ENCODE data around the gene SLBP.

SLBP gene

GRCh38 chr4:1666391-1666790 is 45.7 kb downstream of the SLBP start:
- no peak for DNase-seq (ENCODE audit: extremely low spot score)
- ChIA-PET CTCF (no interaction called here), POLR2A (no interaction called here)
- TF ChIP-seq SP1 (IDR thresholded peaks at IDR 0.05): no peak
- TF ChIP-seq FOXM1 (IDR thresholded peaks at IDR 0.05; ENCODE audit: borderline replicate concordance): no peak
- TF ChIP-seq NFRKB (IDR thresholded peaks at IDR 0.05): no peak
- no peak for TF ChIP-seq ELF4 (IDR thresholded peaks at IDR 0.05)
- TF ChIP-seq TARDBP (IDR thresholded peaks at IDR 0.05): no peak
- TF ChIP-seq, protein P1, sequence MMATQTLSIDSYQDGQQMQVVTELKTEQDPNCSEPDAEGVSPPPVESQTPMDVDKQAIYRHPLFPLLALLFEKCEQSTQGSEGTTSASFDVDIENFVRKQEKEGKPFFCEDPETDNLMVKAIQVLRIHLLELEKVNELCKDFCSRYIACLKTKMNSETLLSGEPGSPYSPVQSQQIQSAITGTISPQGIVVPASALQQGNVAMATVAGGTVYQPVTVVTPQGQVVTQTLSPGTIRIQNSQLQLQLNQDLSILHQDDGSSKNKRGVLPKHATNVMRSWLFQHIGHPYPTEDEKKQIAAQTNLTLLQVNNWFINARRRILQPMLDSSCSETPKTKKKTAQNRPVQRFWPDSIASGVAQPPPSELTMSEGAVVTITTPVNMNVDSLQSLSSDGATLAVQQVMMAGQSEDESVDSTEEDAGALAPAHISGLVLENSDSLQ (IDR thresholded peaks at IDR 0.05): no peak
- no peak for TF ChIP-seq LEF1 (IDR thresholded peaks at IDR 0.05; ENCODE audit: borderline replicate concordance)
- TF ChIP-seq HDGF (IDR thresholded peaks at IDR 0.05; ENCODE audit: borderline replicate concordance): no peak
- TF ChIP-seq ZNF384 (IDR thresholded peaks at IDR 0.05): no peak
- TF ChIP-seq FOXK2 (IDR thresholded peaks at IDR 0.05): no peak

GRCh38 chr4:1664141-1664540 is 48.0 kb downstream of the SLBP start:
- POLR2A ChIA-PET: no interaction called here
- CTCF ChIA-PET: no interaction called here
- no peak for TF ChIP-seq HDGF (IDR thresholded peaks at IDR 0.05; ENCODE audit: borderline replicate concordance)
- no peak for TF ChIP-seq ZNF384 (IDR thresholded peaks at IDR 0.05)
- TF ChIP-seq FOXK2 (IDR thresholded peaks at IDR 0.05): no peak
- no peak for TF ChIP-seq SUZ12 (IDR thresholded peaks at IDR 0.05)
- no peak for TF ChIP-seq L3MBTL2 (conservative IDR thresholded peaks at IDR 0.05)
- TF ChIP-seq BHLHE40 (IDR thresholded peaks at IDR 0.05; ENCODE audit: borderline replicate concordance): no peak
- no peak for TF ChIP-seq ARNT (IDR thresholded peaks at IDR 0.05)
- no peak for TF ChIP-seq ELF4 (IDR thresholded peaks at IDR 0.05)
- TF ChIP-seq LEF1 (IDR thresholded peaks at IDR 0.05; ENCODE audit: borderline replicate concordance): no peak
- TF ChIP-seq, protein P1 (IDR thresholded peaks at IDR 0.05): no peak
- no peak for TF ChIP-seq TARDBP (IDR thresholded peaks at IDR 0.05)
- TF ChIP-seq SP1 (IDR thresholded peaks at IDR 0.05): no peak
- no peak for TF ChIP-seq FOXA1 (IDR thresholded peaks at IDR 0.05)
- no peak for TF ChIP-seq FOXM1 (IDR thresholded peaks at IDR 0.05; ENCODE audit: borderline replicate concordance)
- no peak for TF ChIP-seq NFRKB (IDR thresholded peaks at IDR 0.05)
- TF ChIP-seq CTBP1 (IDR thresholded peaks at IDR 0.05; ENCODE audit: borderline replicate concordance): no peak
- no peak for DNase-seq (ENCODE audit: extremely low spot score)

DNA sequence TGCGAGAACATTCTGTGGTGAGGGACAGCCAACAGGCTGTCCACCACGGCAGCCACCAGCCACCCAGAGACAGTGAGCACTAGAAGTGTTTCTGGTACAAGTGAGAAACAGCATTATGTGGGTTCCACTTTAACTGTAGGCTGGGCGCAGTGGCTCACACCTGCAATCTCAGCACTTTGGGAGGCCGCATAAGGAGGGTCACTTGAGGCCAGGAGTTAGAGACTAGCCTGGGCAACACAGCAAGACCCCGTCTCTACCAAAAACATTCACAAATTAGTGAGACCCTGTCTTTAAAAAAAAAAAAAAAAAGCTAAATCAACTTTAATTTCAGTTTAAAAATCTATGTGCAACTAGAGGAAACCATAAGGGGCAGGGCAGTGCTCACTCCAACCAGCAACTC is 48.6 kb downstream of the SLBP start:
- DNase-seq (ENCODE audit: extremely low spot score): no peak
- TF ChIP-seq FOXA1 (IDR thresholded peaks at IDR 0.05) (no peak), TARDBP (IDR thresholded peaks at IDR 0.05) (no peak), ELF4 (IDR thresholded peaks at IDR 0.05) (no peak), BHLHE40 (IDR thresholded peaks at IDR 0.05; ENCODE audit: borderline replicate concordance) (no peak), ZNF384 (IDR thresholded peaks at IDR 0.05) (no peak), CTBP1 (IDR thresholded peaks at IDR 0.05; ENCODE audit: borderline replicate concordance) (no peak), LEF1 (IDR thresholded peaks at IDR 0.05; ENCODE audit: borderline replicate concordance) (no peak), FOXM1 (IDR thresholded peaks at IDR 0.05; ENCODE audit: borderline replicate concordance) (no peak), SP1 (IDR thresholded peaks at IDR 0.05) (no peak), L3MBTL2 (conservative IDR thresholded peaks at IDR 0.05) (no peak), SUZ12 (IDR thresholded peaks at IDR 0.05) (no peak), HDGF (IDR thresholded peaks at IDR 0.05; ENCODE audit: borderline replicate concordance) (no peak)
- TF ChIP-seq, protein P1 (IDR thresholded peaks at IDR 0.05): no peak
- ChIA-PET CTCF (no interaction called here), POLR2A (no interaction called here)

DNA sequence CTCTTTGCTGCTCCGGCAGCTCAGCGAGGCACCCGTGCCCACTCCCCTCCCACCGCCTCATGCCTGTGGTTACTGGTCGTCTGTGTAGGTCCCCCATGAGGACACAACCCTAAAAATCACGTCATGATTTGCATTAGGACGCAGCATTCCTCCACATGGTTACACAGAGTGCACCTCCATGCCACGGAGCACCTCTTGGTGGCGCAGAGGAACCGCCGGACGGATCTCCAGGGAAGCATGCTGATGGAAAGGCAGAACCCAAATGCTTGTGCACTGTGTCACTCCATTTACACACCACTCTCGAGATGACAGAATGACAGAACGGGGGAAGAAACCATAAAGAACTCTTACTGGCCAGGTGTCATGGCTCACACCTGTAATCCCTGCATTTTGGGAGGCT is 50.4 kb downstream of the SLBP start:
- TF ChIP-seq SP1 (IDR thresholded peaks at IDR 0.05) (no peak), HDGF (IDR thresholded peaks at IDR 0.05; ENCODE audit: borderline replicate concordance) (no peak), LEF1 (IDR thresholded peaks at IDR 0.05; ENCODE audit: borderline replicate concordance) (no peak), ZNF384 (IDR thresholded peaks at IDR 0.05) (no peak), CTBP1 (IDR thresholded peaks at IDR 0.05; ENCODE audit: borderline replicate concordance) (no peak), L3MBTL2 (conservative IDR thresholded peaks at IDR 0.05) (no peak), FOXK2 (IDR thresholded peaks at IDR 0.05) (no peak), ELF4 (IDR thresholded peaks at IDR 0.05) (no peak), FOXM1 (IDR thresholded peaks at IDR 0.05; ENCODE audit: borderline replicate concordance) (no peak), NFRKB (IDR thresholded peaks at IDR 0.05) (no peak), SUZ12 (IDR thresholded peaks at IDR 0.05) (no peak), TARDBP (IDR thresholded peaks at IDR 0.05) (no peak), FOXA1 (IDR thresholded peaks at IDR 0.05) (no peak), BHLHE40 (IDR thresholded peaks at IDR 0.05; ENCODE audit: borderline replicate concordance) (no peak), ARNT (IDR thresholded peaks at IDR 0.05) (no peak)
- TF ChIP-seq, protein P1 (IDR thresholded peaks at IDR 0.05): no peak
- no peak for DNase-seq (ENCODE audit: extremely low spot score)
- POLR2A ChIA-PET: no interaction called here
- CTCF ChIA-PET: no interaction called here

- ChIA-PET CTCF (no interaction called here), POLR2A (interaction anchor here (0.6 kb wide), 1 partner anchor 109 kb away, joined by 3 read pairs; no protein-coding TSS in a partner anchor)
- TF ChIP-seq L3MBTL2 (conservative IDR thresholded peaks at IDR 0.05) (no peak), ZNF384 (IDR thresholded peaks at IDR 0.05) (no peak), ELF4 (IDR thresholded peaks at IDR 0.05) (no peak), ARNT (IDR thresholded peaks at IDR 0.05) (no peak), SP1 (IDR thresholded peaks at IDR 0.05) (no peak), FOXK2 (IDR thresholded peaks at IDR 0.05) (no peak), HDGF (IDR thresholded peaks at IDR 0.05; ENCODE audit: borderline replicate concordance) (no peak), BHLHE40 (IDR thresholded peaks at IDR 0.05; ENCODE audit: borderline replicate concordance) (no peak), SUZ12 (IDR thresholded peaks at IDR 0.05) (no peak), NFRKB (IDR thresholded peaks at IDR 0.05) (no peak), FOXM1 (IDR thresholded peaks at IDR 0.05; ENCODE audit: borderline replicate concordance) (no peak), LEF1 (IDR thresholded peaks at IDR 0.05; ENCODE audit: borderline replicate concordance) (no peak), TARDBP (IDR thresholded peaks at IDR 0.05) (no peak), FOXA1 (IDR thresholded peaks at IDR 0.05) (no peak), CTBP1 (IDR thresholded peaks at IDR 0.05; ENCODE audit: borderline replicate concordance) (no peak)
- TF ChIP-seq, protein P1 (IDR thresholded peaks at IDR 0.05): no peak
- no peak for DNase-seq (ENCODE audit: extremely low spot score)
Observed at GRCh38 chr4:1660948-1661677, 51.0 kb downstream of the SLBP start.
